GM04504 (cell line): ENCODE data around the gene FBH1.
"Not testable (repeated sequence)": the region's sequence is repeated elsewhere in the genome, so short reads cannot be mapped to it uniquely, and the experiment has no call there.

Experiments
- DNase-seq: peaks from one replicate; pipeline ENCODE4 v3.0.0-alpha.2; 2012; ENCODE audit warnings: low read depth

FBH1 gene

DNA sequence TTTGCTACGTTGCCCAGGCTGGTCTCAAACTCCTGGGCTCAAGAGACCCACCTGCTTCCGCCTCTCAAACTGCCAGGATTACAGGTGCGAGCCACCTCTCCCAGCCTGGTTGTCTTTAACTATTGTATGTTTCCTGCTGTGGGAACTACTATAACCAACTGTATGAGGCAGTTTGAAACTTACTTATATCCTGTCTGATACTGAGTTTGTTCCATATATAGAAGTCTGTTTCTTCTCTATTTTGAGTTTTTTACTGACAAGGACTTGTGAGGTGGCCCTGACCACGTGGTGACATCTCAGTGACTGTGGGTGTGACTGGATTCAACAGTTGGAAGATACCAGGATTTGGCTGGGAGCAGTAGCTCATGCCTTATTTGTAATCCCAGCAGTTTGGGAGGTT lies 14.2 kb downstream of the FBH1 start:
- no peak for DNase-seq

GRCh38 chr10:5905854-5906507 lies 15.9 kb downstream of the FBH1 start:
- DNase-seq = no peak

DNA sequence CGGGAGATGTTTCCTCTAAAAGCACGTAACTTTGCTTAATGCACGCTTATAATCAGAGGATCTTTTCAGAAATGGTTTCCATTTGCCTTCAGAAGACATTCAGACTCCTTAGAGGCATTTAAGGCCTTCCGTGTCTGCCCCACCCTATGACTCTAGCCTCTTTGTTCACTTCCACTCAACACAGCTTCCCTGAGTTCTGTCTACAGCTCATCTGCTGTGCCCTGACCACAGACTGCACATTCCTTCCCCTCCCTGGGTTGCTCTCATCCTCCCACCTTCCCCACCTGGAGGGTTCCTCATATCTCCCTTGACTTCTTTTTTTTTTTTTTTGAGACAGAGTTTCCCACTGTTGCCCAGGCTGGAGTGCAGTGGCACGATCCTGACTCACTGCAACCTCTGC lies 16.6 kb downstream of the FBH1 start:
- no peak for DNase-seq

- not testable (repeated sequence) for DNase-seq
Observed at GRCh38 chr10:5908676-5909075, 18.6 kb downstream of the FBH1 start.

DNA sequence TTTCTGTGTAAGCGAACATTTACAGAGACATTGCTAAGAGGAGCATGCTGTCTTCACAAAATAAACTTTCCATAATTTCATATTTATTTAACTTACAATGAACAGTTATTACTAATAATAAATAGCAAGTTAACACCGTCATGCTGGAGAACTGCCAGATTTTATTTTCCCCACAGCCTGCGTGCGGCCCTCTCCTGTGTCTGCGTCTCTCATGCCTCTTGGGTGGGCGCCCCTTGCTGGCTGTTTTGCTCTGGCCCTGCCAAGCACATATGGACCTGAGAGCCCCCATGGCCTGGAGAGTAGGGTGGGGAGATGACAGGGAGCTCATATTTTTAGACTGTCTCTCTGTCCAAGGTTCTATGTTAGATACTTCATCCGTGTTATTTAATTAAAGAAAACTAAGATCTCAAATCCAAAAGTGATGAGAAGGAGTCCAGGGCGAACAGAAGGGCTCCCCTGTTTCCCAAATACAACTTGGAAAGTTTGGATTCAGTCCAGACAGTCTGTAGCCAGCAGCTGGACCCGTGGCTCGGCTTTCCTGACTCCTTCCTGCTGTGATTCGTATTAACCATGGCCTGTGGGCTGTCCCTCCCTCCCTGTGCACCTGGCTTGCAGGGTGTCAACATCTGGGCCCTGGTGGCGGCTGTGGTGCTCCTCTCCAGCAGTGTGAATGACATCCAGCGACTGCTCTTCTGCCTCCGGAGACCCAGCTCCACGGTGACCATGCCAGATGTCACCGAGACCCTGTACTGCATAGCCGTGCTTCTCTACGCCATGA lies 20.5 kb downstream of the FBH1 start:
- no peak for DNase-seq

DNA sequence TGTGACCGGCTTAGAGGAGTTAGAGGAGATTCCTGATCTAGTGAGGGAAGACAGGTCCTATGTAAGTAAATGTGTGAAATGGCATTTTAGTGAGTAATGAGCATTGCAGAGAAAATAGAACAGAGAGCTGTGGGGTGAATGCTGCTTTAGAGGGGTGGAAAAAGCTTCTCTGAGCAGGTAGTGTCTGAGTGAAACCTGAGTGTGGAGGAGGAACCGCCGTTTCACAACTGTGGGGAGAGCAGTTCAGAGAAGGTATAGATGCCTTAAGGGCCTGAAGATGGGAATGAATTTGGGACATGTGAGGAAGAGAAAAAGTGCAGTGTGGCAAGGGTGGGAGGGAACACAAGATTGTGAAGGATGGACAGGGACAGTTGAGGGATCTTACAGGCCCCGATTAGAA lies 21.6 kb downstream of the FBH1 start:
- DNase-seq = no peak

DNA sequence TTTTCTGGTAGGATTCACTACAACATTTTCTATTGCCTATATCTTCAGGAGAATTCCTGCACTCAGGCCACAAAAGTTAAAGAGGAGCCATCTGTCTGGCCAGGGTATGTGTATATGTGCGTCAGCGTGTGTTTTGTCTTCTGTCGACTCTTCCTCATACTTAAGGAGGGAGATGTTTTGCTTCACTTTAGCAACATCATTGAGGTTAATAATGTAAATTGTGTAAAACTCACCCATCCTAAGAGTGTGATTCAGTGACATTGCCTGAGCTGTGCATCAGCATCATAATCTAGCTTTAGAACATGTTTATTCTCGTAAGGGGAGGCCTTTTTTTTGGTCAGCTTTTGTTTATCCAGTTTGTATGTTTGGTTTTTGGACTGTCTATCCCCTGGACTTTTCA lies 23.7 kb downstream of the FBH1 start:
- no peak for DNase-seq

DNA sequence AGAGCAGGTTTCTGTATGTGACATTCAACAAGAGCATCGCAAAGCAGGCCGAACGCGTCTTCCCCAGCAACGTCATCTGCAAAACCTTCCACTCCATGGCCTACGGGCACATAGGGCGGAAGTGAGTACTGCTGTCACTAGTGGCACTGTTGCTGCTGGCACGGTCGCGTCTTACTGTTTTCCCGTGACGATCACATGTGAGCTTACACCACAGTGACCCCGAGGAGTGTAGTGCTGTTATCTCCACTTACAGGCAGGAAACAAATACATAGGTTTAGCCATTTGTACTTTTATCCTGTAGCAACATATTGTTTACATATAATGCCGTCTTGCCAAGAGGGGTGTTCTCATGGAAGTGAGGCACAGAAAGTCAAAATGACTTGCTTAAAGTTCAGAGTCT lies 25.4 kb downstream of the FBH1 start:
- DNase-seq = no peak

DNA sequence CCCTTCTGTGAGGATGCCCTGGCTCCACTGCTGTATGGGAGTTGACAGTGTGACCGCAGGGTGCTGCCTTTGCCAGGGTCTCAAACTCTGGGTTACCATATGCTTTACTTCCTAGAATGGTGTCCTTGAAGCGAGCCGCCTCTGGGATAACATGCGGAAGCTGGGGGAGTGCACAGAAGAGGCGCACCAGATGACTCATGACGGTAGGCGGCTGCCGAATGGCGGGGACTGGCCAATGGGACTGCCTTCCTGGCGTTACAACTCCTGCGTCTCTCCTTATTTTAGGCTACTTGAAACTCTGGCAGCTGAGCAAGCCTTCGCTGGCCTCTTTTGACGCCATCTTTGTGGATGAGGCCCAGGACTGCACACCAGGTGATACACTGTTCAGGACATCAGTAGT lies 27.3 kb downstream of the FBH1 start:
- no peak for DNase-seq

DNA sequence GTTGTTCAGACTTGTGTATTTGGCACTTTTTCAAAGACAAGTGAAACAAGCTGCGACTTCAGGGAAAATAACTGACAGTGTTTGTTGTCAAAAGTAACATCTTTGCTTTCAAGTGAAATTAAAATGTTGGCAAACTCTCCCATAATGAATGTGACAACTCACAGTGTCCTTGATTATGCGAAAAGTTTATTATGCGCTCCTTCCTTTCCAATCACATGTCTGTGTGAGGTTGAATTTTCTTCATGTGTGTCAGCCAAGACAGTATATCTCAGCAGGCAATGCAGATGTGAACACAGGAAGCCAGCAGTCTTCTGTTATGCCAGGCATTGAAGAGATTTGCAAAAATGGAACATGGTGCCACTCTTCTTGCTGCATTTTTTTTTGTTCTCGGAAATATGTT lies 28.7 kb downstream of the FBH1 start:
- no peak for DNase-seq

DNA sequence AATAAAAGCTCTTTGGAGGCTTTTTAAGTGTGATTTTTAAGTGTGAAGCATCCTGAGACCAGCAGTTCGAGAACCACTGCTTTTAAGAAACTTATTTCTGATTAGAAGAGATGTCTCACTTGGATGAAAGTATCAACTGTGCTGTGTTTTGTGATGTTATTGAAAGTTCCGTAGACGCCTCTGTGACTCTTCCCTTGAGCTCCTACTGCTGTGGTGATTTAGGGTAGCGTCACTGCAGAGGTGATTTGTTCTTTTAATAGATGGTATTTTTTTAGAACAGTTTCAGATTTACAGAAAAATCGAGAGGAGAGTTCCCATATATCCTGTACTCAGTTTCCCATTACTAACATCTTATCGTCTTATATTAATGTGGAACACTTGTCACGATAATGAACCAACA lies 29.5 kb downstream of the FBH1 start:
- DNase-seq = no peak

- DNase-seq = no peak
Observed at GRCh38 chr10:5921746-5922145, 31.7 kb downstream of the FBH1 start.

DNA sequence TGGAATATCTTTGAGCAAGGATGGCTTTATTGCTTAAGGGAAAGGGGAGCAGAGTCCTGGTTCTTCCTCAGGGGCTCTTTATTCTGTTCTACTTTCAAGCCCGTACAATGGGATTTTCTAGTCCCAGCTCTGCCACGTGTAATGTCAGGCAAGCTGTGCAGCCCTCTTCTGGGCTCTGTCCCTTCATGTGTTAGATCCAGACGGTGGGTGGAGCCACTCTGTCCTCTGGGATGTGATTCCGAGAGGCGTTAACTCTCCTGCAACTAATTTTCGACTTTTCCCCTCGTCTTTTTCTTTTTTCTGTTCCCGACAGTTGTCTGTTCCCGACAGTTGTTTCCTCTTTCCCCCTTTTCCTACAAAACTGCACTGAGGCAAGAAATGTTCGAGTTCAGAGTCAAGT lies 34.8 kb downstream of the FBH1 start:
- DNase-seq = no peak

GRCh38 chr10:5927306-5927705 lies 37.3 kb downstream of the FBH1 start:
- peak; percentile 64 for DNase-seq

GRCh38 chr10:5929442-5929841 lies 39.4 kb downstream of the FBH1 start:
- DNase-seq = no peak

DNA sequence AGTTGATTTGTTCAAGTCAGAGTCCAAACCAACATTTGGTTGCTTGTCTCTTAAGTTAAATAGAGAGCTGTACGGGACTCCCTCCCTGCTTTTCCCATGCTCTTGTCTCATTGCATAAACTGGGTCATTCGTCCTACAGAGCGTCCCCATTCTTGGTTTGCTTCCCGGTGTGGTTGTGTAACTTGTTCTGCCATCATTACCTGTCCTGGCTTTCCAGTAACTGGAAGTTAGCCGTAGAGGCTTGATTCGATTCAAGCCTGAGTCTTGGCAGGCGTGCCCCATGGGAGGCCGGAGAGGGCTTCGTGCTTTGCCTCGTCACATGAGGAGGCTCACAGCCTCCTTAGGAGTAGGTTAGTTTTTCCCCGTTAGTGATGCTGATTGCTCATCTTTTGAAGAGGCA lies 40.2 kb downstream of the FBH1 start:
- DNase-seq = no peak

DNA sequence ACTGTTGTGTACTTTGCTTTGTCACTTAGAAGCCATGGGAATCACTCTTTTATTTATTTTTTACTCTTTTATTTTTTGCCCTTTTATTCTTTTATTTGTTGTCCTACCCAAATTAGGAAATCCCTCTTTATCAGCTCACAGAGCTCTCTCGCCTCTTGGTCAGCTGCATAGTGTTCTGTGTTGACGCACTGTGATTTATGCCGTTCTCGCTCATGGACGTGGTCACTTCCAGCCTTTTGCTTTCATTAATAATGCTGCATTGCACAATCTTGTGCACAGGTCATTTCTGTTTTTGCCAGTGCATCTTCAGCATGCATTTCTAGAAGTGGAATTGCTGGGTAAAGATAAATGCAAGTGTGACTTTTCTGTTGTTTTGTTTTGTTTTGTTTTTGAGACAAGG lies 42.3 kb downstream of the FBH1 start:
- no peak for DNase-seq

GRCh38 chr10:5933909-5934546 lies 44.0 kb downstream of the FBH1 start:
- DNase-seq = no peak

- DNase-seq = no peak
Observed at GRCh38 chr10:5935628-5936027, 45.6 kb downstream of the FBH1 start.

DNA sequence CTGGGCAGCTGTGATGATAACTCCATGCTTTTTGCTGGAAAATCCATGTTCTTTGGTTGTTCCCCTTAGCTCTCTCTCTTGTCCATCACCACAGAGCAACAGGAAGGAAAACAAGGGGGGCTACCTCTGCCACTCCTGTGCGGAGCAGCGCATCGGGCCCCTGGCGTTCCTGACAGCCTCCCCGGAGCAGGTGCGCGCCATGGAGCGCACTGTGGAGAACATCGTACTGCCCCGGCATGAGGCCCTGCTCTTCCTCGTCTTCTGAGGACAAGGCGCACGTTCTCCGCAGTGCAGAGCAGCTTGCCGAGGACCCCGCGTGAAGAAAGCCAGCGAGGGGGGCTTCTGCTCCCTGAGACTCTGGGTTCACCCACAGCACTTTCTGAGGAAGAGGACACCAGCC lies 47.0 kb downstream of the FBH1 start:
- DNase-seq = no peak

- no peak for DNase-seq
Observed at GRCh38 chr10:5938291-5938690, 48.2 kb downstream of the FBH1 start.

GRCh38 chr10:5940807-5941218 lies 50.8 kb downstream of the FBH1 start:
- DNase-seq = no peak

- DNase-seq = no peak
Observed at GRCh38 chr10:5941579-5941978, 51.5 kb downstream of the FBH1 start.
